WTC11 (cell line): ENCODE data around the gene PKHD1. TPM values are rescaled to one million over a fixed set of nuclear protein-coding genes. Genes with fewer than 3 reads are reported as not detected.

ENCODE experiments used
- ATAC-seq: fragments of 200-7000 bp; cut with Tn5 transposase; 2 replicates; pipeline ENCODE4 v1.10.0; 2021; ENCODE audit warnings: mild to moderate bottlenecking, moderate library complexity
- CTCF ChIA-PET: fragments of 300-600 bp; sonication (Branson Sonifier 250); formaldehyde crosslinking; loops from one replicate; lab custom pipeline; 2021; ENCODE audit warnings: antibody characterized with exemption; lab: Charles Lee
- POLR2A ChIA-PET: fragments of 350-600 bp; sonication (Branson Sonifier 250); formaldehyde crosslinking; loops from one replicate; lab custom pipeline; 2021; ENCODE audit warnings: antibody characterized with exemption; lab: Charles Lee
- DNase-seq: peaks from one replicate; pipeline ENCODE4 v3.0.0; 2021; ENCODE audit warnings: low spot score
- H3K27ac Mint-ChIP-seq: 2 replicates; pipeline ENCODE4 v1.8.0; 2021; ENCODE audit warnings: mixed read lengths
- H3K27me3 Mint-ChIP-seq: 2 replicates; pipeline ENCODE4 v1.8.0; 2021; ENCODE audit warnings: low read depth, mild to moderate bottlenecking, moderate library complexity, mixed read lengths
- H3K36me3 Mint-ChIP-seq: 2 replicates; pipeline ENCODE4 v1.8.0; 2021; ENCODE audit warnings: mixed read lengths
- H3K4me1 Mint-ChIP-seq: 2 replicates; pipeline ENCODE4 v1.8.0; 2022; ENCODE audit warnings: mixed read lengths
- H3K4me3 Mint-ChIP-seq: 2 replicates; pipeline ENCODE4 v1.8.0; 2021; ENCODE audit warnings: mild to moderate bottlenecking, moderate library complexity, mixed read lengths
- H3K9me3 Mint-ChIP-seq: 2 replicates; pipeline ENCODE4 v1.8.0; 2021; ENCODE audit warnings: mixed read lengths
- CREM ChIP-seq: sonication (generic); formaldehyde crosslinking; IDR thresholded peaks from 2 replicates; pipeline ENCODE4 v1.8.1; 2022; ENCODE audit warnings: mild to moderate bottlenecking, missing genetic modification reagents, moderate library complexity
- ESRRA ChIP-seq: sonication (generic); formaldehyde crosslinking; IDR thresholded peaks from 2 replicates; pipeline ENCODE4 v1.8.1; 2022; ENCODE audit warnings: mild to moderate bottlenecking, missing genetic modification reagents, borderline replicate concordance
- FOXP1 ChIP-seq: sonication (generic); formaldehyde crosslinking; IDR thresholded peaks from 2 replicates; pipeline ENCODE4 v1.8.0; 2022; ENCODE audit warnings: missing genetic modification reagents, mild to moderate bottlenecking, moderate library complexity, borderline replicate concordance
- GRHL2 ChIP-seq: fragments of 250-450 bp; sonication (Bioruptor Pico); IDR thresholded peaks from 2 replicates; pipeline ENCODE4 v1.8.0; 2022; ENCODE audit warnings: mild to moderate bottlenecking, moderate library complexity; ENCODE audit not compliant: insufficient replicate concordance, severe bottlenecking
- GTF2I ChIP-seq: fragments of 250-450 bp; sonication (Bioruptor Pico); conservative IDR thresholded peaks from 2 replicates; pipeline ENCODE4 v1.4.0; 2021; ENCODE audit warnings: mild to moderate bottlenecking
- NR2C2 ChIP-seq: sonication (generic); formaldehyde crosslinking; IDR thresholded peaks from 2 replicates; pipeline ENCODE4 v1.8.0; 2022; ENCODE audit warnings: mild to moderate bottlenecking, missing genetic modification reagents
- SP1 ChIP-seq: sonication (generic); formaldehyde crosslinking; conservative IDR thresholded peaks from 2 replicates; pipeline ENCODE4 v1.8.1; 2022; ENCODE audit warnings: missing genetic modification reagents
- TP53 ChIP-seq: sonication (generic); formaldehyde crosslinking; IDR thresholded peaks from 2 replicates; pipeline ENCODE4 v1.8.1; 2023; ENCODE audit warnings: mild to moderate bottlenecking, missing genetic modification reagents
- ZBTB21 ChIP-seq: sonication (generic); formaldehyde crosslinking; IDR thresholded peaks from 2 replicates; pipeline ENCODE4 v1.8.1; 2023; ENCODE audit warnings: mild to moderate bottlenecking, missing genetic modification reagents, borderline replicate concordance
- ZNF396 ChIP-seq: fragments of 250-450 bp; sonication (Bioruptor Pico); IDR thresholded peaks from 2 replicates; pipeline ENCODE4 v1.8.0; 2021; ENCODE audit warnings: mild to moderate bottlenecking, moderate library complexity, borderline replicate concordance
- total RNA-seq: library from RNA; stranded (reverse); gene quantifications from 3 replicates; pipeline ENCODE4 v1.2.3, GENCODE V29; 2021
- TF ChIP-seq, protein P1 (sequence below): sonication (generic); formaldehyde crosslinking; IDR thresholded peaks from 2 replicates; pipeline ENCODE4 v1.8.1; 2023; ENCODE audit warnings: mild to moderate bottlenecking, missing genetic modification reagents
- TF ChIP-seq, protein P2 (sequence below): sonication (generic); formaldehyde crosslinking; IDR thresholded peaks from 2 replicates; pipeline ENCODE4 v1.8.0; 2023; ENCODE audit warnings: mild to moderate bottlenecking, missing genetic modification reagents
- TF ChIP-seq, protein P3 (sequence below): sonication (generic); formaldehyde crosslinking; conservative IDR thresholded peaks from 2 replicates; pipeline ENCODE4 v1.8.1; 2023; ENCODE audit warnings: mild to moderate bottlenecking, low read depth, missing genetic modification reagents, moderate library complexity
- TF ChIP-seq, protein P4 (sequence below): sonication (generic); formaldehyde crosslinking; IDR thresholded peaks from 2 replicates; pipeline ENCODE4 v1.8.1; 2023; ENCODE audit warnings: mild to moderate bottlenecking, missing genetic modification reagents, borderline replicate concordance
- TF ChIP-seq, protein P5 (sequence below): sonication (generic); formaldehyde crosslinking; IDR thresholded peaks from 2 replicates; pipeline ENCODE4 v1.8.0; 2023; ENCODE audit warnings: missing genetic modification reagents
- TF ChIP-seq, protein P6 (sequence below): fragments of 250-450 bp; sonication (Bioruptor Pico); IDR thresholded peaks from 2 replicates; pipeline ENCODE4 v2.1.2; 2022; ENCODE audit warnings: mild to moderate bottlenecking, moderate library complexity
- TF ChIP-seq, protein P7 (sequence below): fragments of 200-600 bp; IDR thresholded peaks from 2 replicates; pipeline ENCODE4 v1.8.0; 2022; ENCODE audit warnings: antibody characterized with exemption

Gene PKHD1
- total RNA-seq, 1 experiment from 2014 or later, result 0.15 TPM

DNA sequence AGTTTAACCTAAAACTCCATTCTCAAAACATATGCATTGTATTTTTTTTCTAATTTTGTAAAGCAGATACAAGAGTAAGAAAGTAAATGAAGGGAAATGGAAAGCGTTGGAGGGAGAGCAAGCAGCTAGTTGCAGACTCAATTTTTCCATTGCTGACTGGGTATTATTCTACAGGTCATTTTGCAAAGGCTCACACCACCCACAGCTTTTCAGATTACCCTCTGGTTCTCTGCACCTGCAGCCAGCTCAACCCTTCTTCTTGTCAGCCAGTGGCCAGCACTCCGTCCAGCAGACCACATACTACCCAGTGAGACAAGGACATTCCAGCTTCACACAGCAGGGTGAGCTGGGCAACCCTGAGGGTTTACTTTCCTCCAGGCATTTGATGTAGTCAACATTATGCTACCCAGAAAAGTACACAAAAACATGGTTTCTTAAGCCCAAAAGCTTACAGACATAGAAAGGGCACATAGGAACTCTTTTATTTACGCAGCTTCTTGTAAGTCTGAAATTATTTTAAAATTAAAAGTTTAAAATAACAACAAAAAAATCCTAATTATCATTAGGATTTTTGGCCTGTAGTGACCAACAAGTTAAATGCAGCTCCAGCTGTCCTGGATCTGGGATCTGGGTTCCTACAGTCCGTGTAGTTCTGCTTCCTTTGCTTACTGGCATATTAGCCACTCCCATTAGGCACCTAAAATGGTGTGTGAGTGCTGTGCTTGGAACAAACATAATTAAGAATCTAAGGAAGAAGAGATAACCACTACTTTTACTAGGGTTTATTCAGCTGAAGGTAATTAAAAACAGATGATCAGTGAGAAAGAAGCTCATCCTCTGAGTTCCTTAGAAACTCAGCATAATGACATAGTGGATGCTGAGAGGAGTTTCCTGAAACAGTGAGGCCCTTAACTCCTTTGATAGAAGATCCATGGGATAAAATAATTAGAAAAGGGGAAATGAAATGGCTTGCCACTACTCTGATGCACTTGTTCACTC lies 185.3 kb downstream of the PKHD1 start (continued):
- TF ChIP-seq FOXP1 (CRISPR knock-in tag), result no peak

DNA sequence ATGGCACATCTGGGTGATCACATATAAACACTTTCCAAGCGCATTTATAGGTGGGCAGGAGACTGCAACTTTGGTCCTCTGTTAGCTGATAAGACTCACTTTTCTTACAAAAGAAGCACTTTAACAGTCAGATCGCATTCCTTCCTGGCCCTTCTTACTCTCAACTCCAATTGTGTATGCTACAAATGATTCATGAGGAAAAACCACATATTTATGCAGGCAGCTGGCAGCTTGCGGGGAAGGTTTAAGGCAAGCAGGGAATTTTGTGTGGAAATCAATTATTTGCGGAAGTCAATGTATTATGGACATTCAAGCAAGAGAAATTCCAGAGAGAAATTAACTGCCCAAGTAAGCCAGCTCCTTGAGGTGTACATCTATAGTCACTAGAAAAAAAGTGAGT lies 194.0 kb downstream of the PKHD1 start:
- TF ChIP-seq GTF2I (no peak), ESRRA (CRISPR knock-in tag) (no peak), SP1 (CRISPR knock-in tag) (no peak), NR2C2 (CRISPR knock-in tag) (no peak), ZBTB21 (no peak), TP53 (CRISPR knock-in tag) (no peak), GRHL2 (CRISPR knock-in tag) (no peak), CREM (CRISPR knock-in tag) (no peak), ZNF396 (no peak)
- TF ChIP-seq, protein P1, sequence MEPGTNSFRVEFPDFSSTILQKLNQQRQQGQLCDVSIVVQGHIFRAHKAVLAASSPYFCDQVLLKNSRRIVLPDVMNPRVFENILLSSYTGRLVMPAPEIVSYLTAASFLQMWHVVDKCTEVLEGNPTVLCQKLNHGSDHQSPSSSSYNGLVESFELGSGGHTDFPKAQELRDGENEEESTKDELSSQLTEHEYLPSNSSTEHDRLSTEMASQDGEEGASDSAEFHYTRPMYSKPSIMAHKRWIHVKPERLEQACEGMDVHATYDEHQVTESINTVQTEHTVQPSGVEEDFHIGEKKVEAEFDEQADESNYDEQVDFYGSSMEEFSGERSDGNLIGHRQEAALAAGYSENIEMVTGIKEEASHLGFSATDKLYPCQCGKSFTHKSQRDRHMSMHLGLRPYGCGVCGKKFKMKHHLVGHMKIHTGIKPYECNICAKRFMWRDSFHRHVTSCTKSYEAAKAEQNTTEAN (CRISPR knock-in tag), result no peak
- TF ChIP-seq, protein P2, sequence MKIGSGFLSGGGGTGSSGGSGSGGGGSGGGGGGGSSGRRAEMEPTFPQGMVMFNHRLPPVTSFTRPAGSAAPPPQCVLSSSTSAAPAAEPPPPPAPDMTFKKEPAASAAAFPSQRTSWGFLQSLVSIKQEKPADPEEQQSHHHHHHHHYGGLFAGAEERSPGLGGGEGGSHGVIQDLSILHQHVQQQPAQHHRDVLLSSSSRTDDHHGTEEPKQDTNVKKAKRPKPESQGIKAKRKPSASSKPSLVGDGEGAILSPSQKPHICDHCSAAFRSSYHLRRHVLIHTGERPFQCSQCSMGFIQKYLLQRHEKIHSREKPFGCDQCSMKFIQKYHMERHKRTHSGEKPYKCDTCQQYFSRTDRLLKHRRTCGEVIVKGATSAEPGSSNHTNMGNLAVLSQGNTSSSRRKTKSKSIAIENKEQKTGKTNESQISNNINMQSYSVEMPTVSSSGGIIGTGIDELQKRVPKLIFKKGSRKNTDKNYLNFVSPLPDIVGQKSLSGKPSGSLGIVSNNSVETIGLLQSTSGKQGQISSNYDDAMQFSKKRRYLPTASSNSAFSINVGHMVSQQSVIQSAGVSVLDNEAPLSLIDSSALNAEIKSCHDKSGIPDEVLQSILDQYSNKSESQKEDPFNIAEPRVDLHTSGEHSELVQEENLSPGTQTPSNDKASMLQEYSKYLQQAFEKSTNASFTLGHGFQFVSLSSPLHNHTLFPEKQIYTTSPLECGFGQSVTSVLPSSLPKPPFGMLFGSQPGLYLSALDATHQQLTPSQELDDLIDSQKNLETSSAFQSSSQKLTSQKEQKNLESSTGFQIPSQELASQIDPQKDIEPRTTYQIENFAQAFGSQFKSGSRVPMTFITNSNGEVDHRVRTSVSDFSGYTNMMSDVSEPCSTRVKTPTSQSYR (CRISPR knock-in tag), result no peak
- TF ChIP-seq, protein P3, sequence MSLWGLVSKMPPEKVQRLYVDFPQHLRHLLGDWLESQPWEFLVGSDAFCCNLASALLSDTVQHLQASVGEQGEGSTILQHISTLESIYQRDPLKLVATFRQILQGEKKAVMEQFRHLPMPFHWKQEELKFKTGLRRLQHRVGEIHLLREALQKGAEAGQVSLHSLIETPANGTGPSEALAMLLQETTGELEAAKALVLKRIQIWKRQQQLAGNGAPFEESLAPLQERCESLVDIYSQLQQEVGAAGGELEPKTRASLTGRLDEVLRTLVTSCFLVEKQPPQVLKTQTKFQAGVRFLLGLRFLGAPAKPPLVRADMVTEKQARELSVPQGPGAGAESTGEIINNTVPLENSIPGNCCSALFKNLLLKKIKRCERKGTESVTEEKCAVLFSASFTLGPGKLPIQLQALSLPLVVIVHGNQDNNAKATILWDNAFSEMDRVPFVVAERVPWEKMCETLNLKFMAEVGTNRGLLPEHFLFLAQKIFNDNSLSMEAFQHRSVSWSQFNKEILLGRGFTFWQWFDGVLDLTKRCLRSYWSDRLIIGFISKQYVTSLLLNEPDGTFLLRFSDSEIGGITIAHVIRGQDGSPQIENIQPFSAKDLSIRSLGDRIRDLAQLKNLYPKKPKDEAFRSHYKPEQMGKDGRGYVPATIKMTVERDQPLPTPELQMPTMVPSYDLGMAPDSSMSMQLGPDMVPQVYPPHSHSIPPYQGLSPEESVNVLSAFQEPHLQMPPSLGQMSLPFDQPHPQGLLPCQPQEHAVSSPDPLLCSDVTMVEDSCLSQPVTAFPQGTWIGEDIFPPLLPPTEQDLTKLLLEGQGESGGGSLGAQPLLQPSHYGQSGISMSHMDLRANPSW (CRISPR knock-in tag), result no peak
- TF ChIP-seq, protein P4, sequence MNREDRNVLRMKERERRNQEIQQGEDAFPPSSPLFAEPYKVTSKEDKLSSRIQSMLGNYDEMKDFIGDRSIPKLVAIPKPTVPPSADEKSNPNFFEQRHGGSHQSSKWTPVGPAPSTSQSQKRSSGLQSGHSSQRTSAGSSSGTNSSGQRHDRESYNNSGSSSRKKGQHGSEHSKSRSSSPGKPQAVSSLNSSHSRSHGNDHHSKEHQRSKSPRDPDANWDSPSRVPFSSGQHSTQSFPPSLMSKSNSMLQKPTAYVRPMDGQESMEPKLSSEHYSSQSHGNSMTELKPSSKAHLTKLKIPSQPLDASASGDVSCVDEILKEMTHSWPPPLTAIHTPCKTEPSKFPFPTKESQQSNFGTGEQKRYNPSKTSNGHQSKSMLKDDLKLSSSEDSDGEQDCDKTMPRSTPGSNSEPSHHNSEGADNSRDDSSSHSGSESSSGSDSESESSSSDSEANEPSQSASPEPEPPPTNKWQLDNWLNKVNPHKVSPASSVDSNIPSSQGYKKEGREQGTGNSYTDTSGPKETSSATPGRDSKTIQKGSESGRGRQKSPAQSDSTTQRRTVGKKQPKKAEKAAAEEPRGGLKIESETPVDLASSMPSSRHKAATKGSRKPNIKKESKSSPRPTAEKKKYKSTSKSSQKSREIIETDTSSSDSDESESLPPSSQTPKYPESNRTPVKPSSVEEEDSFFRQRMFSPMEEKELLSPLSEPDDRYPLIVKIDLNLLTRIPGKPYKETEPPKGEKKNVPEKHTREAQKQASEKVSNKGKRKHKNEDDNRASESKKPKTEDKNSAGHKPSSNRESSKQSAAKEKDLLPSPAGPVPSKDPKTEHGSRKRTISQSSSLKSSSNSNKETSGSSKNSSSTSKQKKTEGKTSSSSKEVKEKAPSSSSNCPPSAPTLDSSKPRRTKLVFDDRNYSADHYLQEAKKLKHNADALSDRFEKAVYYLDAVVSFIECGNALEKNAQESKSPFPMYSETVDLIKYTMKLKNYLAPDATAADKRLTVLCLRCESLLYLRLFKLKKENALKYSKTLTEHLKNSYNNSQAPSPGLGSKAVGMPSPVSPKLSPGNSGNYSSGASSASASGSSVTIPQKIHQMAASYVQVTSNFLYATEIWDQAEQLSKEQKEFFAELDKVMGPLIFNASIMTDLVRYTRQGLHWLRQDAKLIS (CRISPR knock-in tag), result no peak
- TF ChIP-seq, protein P5, sequence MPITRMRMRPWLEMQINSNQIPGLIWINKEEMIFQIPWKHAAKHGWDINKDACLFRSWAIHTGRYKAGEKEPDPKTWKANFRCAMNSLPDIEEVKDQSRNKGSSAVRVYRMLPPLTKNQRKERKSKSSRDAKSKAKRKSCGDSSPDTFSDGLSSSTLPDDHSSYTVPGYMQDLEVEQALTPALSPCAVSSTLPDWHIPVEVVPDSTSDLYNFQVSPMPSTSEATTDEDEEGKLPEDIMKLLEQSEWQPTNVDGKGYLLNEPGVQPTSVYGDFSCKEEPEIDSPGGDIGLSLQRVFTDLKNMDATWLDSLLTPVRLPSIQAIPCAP (CRISPR knock-in tag), result no peak
- TF ChIP-seq, protein P6, sequence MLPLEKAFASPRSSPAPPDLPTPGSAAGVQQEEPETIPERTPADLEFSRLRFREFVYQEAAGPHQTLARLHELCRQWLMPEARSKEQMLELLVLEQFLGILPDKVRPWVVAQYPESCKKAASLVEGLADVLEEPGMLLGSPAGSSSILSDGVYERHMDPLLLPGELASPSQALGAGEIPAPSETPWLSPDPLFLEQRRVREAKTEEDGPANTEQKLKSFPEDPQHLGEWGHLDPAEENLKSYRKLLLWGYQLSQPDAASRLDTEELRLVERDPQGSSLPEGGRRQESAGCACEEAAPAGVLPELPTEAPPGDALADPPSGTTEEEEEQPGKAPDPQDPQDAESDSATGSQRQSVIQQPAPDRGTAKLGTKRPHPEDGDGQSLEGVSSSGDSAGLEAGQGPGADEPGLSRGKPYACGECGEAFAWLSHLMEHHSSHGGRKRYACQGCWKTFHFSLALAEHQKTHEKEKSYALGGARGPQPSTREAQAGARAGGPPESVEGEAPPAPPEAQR (CRISPR knock-in tag), result no peak
- TF ChIP-seq, protein P7, sequence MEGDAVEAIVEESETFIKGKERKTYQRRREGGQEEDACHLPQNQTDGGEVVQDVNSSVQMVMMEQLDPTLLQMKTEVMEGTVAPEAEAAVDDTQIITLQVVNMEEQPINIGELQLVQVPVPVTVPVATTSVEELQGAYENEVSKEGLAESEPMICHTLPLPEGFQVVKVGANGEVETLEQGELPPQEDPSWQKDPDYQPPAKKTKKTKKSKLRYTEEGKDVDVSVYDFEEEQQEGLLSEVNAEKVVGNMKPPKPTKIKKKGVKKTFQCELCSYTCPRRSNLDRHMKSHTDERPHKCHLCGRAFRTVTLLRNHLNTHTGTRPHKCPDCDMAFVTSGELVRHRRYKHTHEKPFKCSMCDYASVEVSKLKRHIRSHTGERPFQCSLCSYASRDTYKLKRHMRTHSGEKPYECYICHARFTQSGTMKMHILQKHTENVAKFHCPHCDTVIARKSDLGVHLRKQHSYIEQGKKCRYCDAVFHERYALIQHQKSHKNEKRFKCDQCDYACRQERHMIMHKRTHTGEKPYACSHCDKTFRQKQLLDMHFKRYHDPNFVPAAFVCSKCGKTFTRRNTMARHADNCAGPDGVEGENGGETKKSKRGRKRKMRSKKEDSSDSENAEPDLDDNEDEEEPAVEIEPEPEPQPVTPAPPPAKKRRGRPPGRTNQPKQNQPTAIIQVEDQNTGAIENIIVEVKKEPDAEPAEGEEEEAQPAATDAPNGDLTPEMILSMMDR, result no peak
- Mint-ChIP-seq H3K36me3 (no peaks in the 10 kb centered on the region), H3K9me3 (peaks cover 6% of the 10 kb centered on the region; the same call in 1 of the 2 replicates), H3K4me3 (no peak overlapping the region), H3K27ac (no peak overlapping the region), H3K4me1 (peaks cover 7% of the 10 kb centered on the region), H3K27me3 (no peaks in the 10 kb centered on the region)
- ATAC-seq, result no peak
- ChIA-PET POLR2A (no interaction called here), CTCF (interaction anchor here (0.9 kb wide), 1 partner anchor 63 kb away, joined by 3 read pairs; no protein-coding TSS in a partner anchor)
- DNase-seq, result no peak
